SK-N-MC (cell line): ENCODE results near the gene GALNT18.

Source experiments
- DNase-seq: peaks from one replicate; pipeline ENCODE4 v3.0.0-alpha.2; 2011; ENCODE audit warnings: low read depth, low spot score
- H3K27ac ChIP-seq: fragments of 200-600 bp; sonication (generic); 2 replicates; pipeline ENCODE4 v1.5.1; 2016; ENCODE audit warnings: mixed run types
- H3K36me3 ChIP-seq: fragments of 200-600 bp; sonication (generic); 2 replicates; pipeline ENCODE4 v1.6.1; 2017; ENCODE audit warnings: antibody characterized with exemption, low read length, mixed read lengths; ENCODE audit not compliant: insufficient read depth
- H3K4me3 ChIP-seq: fragments of 200-600 bp; sonication (generic); 2 replicates; pipeline ENCODE4 v1.5.1; 2016
- H3K9ac ChIP-seq: fragments of 200-600 bp; sonication (generic); 2 replicates; pipeline ENCODE4 v1.8.0; 2017; ENCODE audit warnings: mixed run types, mixed read lengths; ENCODE audit not compliant: insufficient read length
- H3K9me3 ChIP-seq: fragments of 200-600 bp; sonication (generic); 2 replicates; pipeline ENCODE4 v1.6.1; 2017; ENCODE audit warnings: low read depth, mild to moderate bottlenecking, antibody characterized with exemption, low read length, moderate library complexity, mixed read lengths
- EZH2 ChIP-seq: fragments of 200-600 bp; sonication (generic); IDR thresholded peaks from one replicate; pipeline ENCODE4 v1.6.1; 2017; ENCODE audit warnings: antibody characterized with exemption
- FOXP2 ChIP-seq: optimal IDR thresholded peaks from 2 replicates; pipeline ENCODE3; 2011; ENCODE audit warnings: mild to moderate bottlenecking, moderate library complexity; ENCODE audit not compliant: insufficient read depth; ENCODE audit errors: extremely low read length, control extremely low read depth
- POLR2AphosphoS5 ChIP-seq: IDR thresholded peaks from 2 replicates; pipeline ENCODE4 v1.6.1; 2012; ENCODE audit warnings: mild to moderate bottlenecking, low read depth, low read length, borderline replicate concordance

The GALNT18 gene

GRCh38 chr11:11620921-11621572 is 758 bp downstream of the GALNT18 start:
- Histone ChIP-seq H3K9ac (no peak overlapping the region), H3K27ac (no peak overlapping the region), H3K4me3 (peak overlapping the region; percentile 60), H3K36me3 (no peaks in the 10 kb centered on the region), H3K9me3 (no peaks in the 10 kb centered on the region)
- TF ChIP-seq POLR2AphosphoS5 (no peak), FOXP2 (no peak), EZH2 (no peak)
- no peak for DNase-seq

GRCh38 chr11:11620173-11620920 is 1.5 kb downstream of the GALNT18 start:
- no peaks in the 10 kb centered on the region for H3K36me3 ChIP-seq
- no peak for TF ChIP-seq EZH2
- no peak for TF ChIP-seq POLR2AphosphoS5
- TF ChIP-seq FOXP2, result no peak
- DNase-seq, result no peak
- H3K4me3 ChIP-seq, result no peak overlapping the region
- H3K9ac ChIP-seq, result no peak overlapping the region
- no peaks in the 10 kb centered on the region for H3K9me3 ChIP-seq
- no peak overlapping the region for H3K27ac ChIP-seq

- TF ChIP-seq EZH2, result no peak
- H3K9me3 ChIP-seq, result no peaks in the 10 kb centered on the region
- H3K4me3 ChIP-seq, result no peak overlapping the region
- H3K27ac ChIP-seq, result no peak overlapping the region
- H3K36me3 ChIP-seq, result no peaks in the 10 kb centered on the region
- no peak overlapping the region for H3K9ac ChIP-seq
- DNase-seq, result no peak
Observed at GRCh38 chr11:11618973-11619435, 2.8 kb downstream of the GALNT18 start.

GRCh38 chr11:11615086-11615485 is 6.7 kb downstream of the GALNT18 start:
- no peaks in the 10 kb centered on the region for H3K36me3 ChIP-seq
- no peaks in the 10 kb centered on the region for H3K9me3 ChIP-seq
- TF ChIP-seq FOXP2 (no peak), EZH2 (no peak), POLR2AphosphoS5 (no peak)
- no peak overlapping the region for H3K27ac ChIP-seq
- no peak for DNase-seq
- no peak overlapping the region for H3K4me3 ChIP-seq
- H3K9ac ChIP-seq, result no peak overlapping the region

- H3K27ac ChIP-seq, result no peak overlapping the region
- H3K9me3 ChIP-seq, result no peaks in the 10 kb centered on the region
- no peak overlapping the region for H3K9ac ChIP-seq
- no peaks in the 10 kb centered on the region for H3K36me3 ChIP-seq
- no peak for DNase-seq
- TF ChIP-seq POLR2AphosphoS5, result no peak
- no peak for TF ChIP-seq EZH2
- no peak for TF ChIP-seq FOXP2
- no peak overlapping the region for H3K4me3 ChIP-seq
Observed at GRCh38 chr11:11612439-11612838, 9.4 kb downstream of the GALNT18 start.

GRCh38 chr11:11611381-11611780 is 10.4 kb downstream of the GALNT18 start:
- no peak overlapping the region for H3K9ac ChIP-seq
- no peak overlapping the region for H3K4me3 ChIP-seq
- no peak overlapping the region for H3K27ac ChIP-seq
- TF ChIP-seq FOXP2 (no peak), EZH2 (no peak), POLR2AphosphoS5 (no peak)
- DNase-seq, result no peak
- no peaks in the 10 kb centered on the region for H3K36me3 ChIP-seq
- H3K9me3 ChIP-seq, result no peaks in the 10 kb centered on the region

GRCh38 chr11:11608783-11609232 is 13.0 kb downstream of the GALNT18 start:
- no peaks in the 10 kb centered on the region for H3K9me3 ChIP-seq
- no peak overlapping the region for H3K9ac ChIP-seq
- no peaks in the 10 kb centered on the region for H3K36me3 ChIP-seq
- no peak for TF ChIP-seq POLR2AphosphoS5
- TF ChIP-seq FOXP2, result no peak
- no peak for TF ChIP-seq EZH2
- no peak overlapping the region for H3K4me3 ChIP-seq
- no peak for DNase-seq
- H3K27ac ChIP-seq, result no peak overlapping the region

GRCh38 chr11:11607772-11608171 is 14.0 kb downstream of the GALNT18 start:
- TF ChIP-seq FOXP2 (no peak), POLR2AphosphoS5 (no peak), EZH2 (no peak)
- no peak for DNase-seq
- Histone ChIP-seq H3K9me3 (no peaks in the 10 kb centered on the region), H3K9ac (no peak overlapping the region), H3K27ac (no peak overlapping the region), H3K4me3 (no peak overlapping the region), H3K36me3 (no peaks in the 10 kb centered on the region)

- H3K4me3 ChIP-seq, result no peak overlapping the region
Observed at GRCh38 chr11:11605821-11606450, 15.9 kb downstream of the GALNT18 start.

More at GRCh38 chr11:11605821-11606450, 15.9 kb downstream of the GALNT18 start:
- no peaks in the 10 kb centered on the region for H3K36me3 ChIP-seq
- no peaks in the 10 kb centered on the region for H3K9me3 ChIP-seq
- no peak overlapping the region for H3K9ac ChIP-seq
- no peak overlapping the region for H3K27ac ChIP-seq
- no peak for DNase-seq
- TF ChIP-seq EZH2, result no peak
- TF ChIP-seq FOXP2, result no peak
- no peak for TF ChIP-seq POLR2AphosphoS5
